Hippocampal formation (tissue), 2 donors: ENCODE measurements around the gene DOK3.
"Not testable (repeated sequence)": the region's sequence is repeated elsewhere in the genome, so short reads cannot be mapped to it uniquely, and the experiment has no call there.

Experiments
- DNase-seq, 2 donors: peaks; one replicate each; lab custom pipeline; 2025; lab: John Stamatoyannopoulos, UW

The DOK3 gene

GRCh38 chr5:177496727-177497291 is 12.8 kb downstream of the DOK3 start:
- no peak for DNase-seq

DNA sequence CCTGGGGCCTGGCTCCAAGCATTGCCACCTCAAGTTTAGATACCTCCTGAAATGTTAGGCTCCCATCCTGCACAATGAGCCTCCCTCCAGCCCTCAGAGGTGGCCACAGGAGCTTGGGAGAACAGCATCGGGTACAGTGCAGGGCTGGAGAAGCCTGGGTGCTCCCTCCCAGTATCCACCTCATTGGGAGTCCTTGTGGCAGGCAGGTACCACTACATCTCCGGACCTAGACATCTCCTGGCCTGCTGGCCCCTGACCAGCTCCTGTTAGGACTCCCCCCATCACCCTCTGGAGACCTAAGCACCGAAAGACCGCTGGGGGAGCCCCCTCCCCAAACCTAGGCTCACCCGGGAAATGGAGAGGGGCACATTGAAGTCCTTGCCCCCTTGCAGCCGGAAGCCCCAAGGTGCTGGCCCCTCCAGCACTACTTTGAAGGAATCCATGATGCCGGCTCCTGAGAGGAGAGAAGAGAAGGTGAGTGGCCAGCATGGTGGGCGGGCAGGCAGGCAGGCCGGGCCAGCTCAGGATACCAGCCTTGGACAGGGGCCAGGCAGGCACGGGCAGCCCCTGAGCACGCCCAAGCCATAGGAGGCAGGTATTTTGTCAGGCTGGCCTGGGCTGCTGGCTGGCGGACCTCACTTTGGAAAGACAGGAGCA is 13.4 kb downstream of the DOK3 start:
- no peak for DNase-seq

GRCh38 chr5:177495243-177496060 is 14.2 kb downstream of the DOK3 start:
- DNase-seq, result no peak

DNA sequence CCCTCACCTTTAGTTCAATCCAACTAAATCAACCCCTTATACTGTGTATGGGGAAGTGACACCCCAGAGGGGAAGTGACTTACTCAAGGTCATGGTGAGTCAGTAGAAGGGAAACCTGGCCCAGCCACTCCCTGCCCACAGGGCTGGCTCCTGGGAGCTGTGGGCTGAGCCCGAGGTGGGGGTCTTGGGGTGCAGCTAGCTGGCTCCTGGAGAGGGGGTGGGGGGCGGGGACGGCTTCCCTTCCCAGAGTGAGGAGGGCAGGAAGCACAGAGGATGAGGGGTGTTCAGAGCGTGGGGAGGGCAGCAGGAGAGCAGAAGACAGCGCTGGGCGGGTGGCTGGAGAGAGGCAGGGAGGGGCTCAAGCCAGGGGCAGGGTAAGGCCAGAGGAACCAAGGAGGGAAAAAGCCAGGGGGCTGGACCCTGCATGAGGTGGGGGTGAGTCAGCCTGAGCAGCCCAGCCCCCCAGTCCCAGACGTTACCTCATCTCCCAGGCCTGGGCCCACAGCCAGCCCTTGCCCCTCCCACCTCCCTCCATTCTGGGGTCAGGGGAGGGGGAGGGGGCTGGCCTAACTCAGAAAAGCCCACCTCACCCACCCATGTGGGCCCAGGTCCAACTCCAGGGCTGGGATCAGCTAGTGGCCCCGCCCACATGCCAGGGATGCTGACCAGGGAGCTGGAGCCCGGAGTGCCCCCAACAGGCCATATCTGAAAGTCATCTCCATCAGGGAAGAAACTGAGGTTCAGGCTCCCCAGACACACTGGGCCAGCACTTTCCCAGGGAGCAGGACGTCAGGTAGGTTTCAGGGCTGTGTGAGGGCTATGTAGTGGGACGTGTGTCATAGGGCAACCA is 15.1 kb downstream of the DOK3 start:
- DNase-seq, result no peak

DNA sequence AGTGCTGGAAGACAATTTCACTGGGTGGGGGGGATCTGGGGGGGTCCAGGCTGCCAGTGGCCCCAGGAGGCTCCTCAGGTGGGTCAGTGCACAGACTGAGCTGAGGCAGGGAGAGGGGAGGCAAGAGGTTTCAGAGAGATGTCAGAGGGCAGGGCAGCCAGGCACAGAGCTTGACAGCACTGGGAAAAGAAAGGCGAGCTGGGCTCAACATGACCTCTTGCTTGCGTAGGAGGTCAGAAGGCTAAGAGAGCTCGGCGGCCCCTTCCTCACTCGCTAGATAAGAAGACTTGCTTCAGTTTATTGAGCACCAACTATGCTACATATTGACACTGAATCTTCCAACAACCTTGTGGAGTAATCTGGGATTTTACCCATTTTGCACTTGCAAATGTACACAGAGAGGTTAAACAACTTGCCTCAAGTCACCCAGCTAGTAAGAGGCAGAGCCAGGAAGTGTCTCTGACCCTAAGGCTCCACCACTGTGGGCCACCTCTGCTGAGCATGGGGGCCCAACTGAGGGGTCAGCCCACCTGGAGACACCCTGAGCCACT is 15.8 kb downstream of the DOK3 start:
- DNase-seq, result no peak

DNA sequence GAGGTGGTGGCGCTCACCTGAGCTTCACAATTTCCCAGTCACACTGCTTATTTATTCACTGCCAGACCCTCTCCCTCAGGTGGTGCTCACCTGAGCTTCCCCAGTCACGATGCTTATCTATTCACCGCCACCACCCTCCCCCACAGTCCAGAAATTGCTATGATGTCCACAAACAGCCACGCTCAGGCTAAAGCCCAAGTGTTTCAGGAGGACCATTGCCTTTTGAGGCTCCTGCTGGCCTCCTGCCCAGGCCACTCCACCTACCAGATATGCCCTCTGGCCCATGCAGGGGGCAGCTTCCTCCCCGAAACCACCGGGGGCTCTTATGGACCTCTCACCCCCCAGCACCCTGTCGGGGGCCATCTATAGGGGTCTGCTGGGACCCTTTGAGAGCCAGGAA is 16.8 kb downstream of the DOK3 start:
- no peak for DNase-seq

DNA sequence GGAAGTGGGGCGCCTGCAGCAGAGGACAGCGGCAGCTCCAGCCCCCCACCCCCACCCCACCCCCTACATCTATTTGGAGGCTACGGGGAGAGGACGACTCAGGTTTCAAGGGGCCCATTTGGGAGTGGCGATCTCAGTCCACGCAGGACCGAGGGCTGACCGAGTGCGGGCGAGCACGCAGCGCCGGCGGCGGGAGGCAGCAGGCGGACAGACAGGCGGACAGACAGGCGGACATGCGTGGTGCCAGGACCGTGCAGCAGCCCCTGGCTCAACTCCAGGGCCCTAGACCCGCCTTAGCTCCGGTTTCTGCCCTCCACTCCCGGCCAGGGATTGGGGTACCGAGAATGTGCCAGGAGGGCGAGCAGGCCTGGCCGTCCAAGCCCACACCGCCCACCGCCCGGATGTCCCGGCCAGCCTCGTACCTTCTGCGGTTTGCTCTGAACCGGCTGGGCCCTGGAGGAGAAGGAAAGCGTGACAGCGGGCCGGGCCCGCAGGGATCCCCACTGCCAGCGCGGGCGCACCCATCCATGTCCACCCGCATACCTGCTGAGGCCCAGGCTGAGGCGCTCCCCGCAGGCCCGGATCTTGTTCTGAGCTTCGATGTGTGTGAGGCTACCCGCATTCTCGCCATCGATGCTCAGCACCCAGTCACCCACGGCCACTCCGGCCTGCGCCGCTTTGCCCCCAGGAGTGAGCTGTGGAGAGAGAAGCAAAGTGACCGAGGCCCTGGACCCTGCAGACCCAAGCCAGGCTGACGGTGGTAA is 17.5 kb downstream of the DOK3 start:
- DNase-seq, result no peak

DNA sequence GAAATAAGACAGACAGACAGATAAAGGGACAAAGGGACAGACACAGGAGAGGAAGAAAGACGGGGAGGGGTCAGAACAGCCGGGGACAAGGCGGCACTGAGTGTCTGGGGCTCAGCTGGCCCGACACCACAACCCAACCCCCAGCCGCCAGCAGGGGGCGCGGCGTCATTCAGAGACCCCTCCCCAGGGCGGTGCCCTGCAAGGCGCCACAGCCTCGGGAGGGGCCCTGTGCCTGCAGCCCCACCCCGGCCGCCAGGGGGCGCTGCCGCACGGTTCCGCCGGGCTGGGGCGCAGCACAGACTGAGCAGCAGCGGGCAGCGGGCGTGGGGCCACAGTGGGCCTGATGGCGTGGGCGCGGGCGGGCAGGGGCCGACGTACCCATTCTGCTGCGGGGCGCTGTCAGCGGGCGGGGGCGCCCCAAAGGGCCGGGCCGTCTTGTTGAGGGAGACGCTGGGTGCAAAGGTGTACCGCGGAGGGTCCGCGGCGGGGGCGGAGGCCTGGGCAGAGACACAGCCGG is 18.1 kb downstream of the DOK3 start:
- no peak for DNase-seq

DNA sequence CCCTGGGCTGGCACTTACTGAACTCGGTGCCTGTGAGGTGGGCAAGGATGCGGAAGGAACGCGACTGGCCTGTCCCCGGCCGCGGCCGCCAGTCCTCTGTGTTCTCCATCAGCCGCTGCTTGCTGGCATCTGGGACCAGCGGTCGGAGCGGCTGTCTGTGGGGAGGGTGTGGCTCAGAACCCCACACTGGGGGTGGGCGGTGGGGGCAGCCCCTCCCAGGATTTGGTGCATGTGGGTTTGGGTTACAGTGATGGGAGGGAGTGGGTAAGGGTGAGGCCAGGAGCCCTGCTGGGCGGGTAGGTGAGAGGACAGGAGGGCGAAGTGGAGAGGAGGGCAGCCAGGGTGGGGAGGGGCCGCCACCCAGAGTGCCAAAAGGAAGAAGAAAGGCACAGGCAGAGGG is 18.6 kb downstream of the DOK3 start:
- DNase-seq, result no peak

DNA sequence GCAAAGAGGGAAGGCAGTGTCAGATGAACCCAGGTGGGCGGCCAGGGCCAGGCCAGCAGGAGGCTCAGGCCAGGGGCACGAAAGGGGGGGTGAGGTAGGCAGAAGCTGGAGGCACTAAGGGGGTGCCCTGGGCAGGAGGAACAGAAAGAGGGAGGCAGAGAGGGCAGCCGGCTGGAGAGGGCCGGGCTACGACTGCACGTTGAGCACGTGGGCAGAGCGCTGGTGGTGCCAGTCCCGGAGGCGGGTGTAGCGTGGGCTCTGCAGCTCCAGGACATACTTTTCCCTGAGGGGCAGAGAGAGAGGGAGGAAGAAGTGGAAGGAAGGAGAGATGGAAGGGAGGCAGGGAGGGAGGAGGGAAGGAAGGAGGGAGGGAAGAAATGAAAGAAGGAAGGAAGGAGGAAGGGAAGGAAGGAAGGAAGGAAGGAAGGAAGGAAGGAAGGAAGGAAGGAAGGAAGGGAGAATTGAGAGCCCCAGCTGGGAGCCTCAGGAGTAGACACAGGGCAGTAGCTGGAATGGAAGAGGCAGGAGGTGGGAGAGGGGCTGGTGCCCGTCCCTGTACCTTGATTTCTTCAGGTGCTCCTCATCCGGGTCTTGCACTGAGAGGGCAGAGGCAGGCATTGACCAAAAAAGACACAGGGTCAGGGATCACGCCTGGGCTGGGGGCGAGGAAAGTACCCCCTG is 19.2 kb downstream of the DOK3 start:
- no peak for DNase-seq

DNA sequence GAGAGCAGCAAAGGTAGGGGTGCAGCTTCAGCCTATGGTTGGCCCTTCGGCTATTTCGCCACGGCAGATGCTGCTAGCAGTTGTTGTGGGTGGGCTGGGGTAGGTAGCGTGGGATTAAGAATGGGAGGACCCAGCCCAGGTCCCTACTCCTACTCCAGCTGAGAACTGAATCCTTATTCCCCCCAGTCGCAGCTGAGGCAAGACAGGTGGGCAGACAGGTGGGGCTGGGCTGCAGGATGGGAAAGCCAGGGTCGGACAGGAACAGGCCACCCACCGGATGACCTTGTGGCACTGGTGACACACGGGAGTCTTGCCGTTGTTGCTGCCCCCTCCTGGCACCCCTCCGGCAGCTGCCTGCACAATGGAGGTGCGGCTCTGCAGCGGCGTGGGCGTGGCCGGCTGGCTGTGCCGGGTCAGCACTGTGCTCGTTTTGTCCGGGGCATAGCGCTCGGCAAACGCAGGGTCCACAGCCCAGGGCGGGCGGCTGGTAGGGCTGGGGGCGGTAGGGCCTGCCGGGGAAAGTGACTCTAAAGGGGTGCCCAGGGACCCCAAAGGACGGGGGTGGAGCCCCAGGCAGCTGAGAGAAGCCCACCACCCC is 20.4 kb downstream of the DOK3 start:
- DNase-seq, result no peak

DNA sequence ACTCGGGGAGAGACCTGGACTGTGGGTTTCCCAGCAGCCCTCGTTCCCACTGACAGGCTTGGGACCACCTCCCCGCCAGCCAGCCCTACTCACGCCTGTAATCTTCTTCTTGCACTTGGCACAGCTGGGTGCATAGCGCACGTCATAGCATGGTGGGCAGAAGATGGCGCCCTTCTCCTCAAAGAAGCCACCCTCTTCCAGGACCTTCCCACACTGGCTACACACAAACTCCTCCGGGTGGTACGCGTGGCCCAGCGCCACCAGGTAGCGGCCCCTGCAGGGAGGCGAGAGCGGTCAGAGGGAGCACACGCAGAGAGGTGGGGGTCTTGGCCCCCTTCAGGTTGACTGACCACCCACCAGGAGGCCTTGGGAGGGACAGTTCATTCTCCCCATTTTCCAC is 21.7 kb downstream of the DOK3 start:
- no peak for DNase-seq

GRCh38 chr5:177487144-177487543 is 22.5 kb downstream of the DOK3 start:
- no peak for DNase-seq

GRCh38 chr5:177486256-177486655 is 23.4 kb downstream of the DOK3 start:
- DNase-seq, result no peak

DNA sequence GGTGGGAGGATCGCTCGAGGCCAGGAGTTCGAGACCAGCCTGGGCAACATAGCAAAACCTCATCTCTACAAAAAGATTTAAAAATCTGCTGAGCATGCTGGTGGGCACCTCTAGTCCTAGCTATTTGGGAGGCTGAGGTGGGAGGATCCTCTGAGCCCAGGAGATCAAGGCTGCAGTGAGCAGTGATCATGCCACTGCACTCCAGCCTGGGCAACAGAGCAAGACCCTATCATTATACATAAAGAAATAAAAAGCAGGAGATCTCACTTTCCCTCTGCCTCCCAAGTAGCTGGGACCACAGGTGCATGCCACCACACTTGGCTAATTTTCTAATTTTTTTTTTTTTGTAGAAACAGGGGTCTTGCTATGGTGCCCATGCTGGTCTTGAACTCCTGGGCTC is 23.9 kb downstream of the DOK3 start:
- not testable (repeated sequence) for DNase-seq

DNA sequence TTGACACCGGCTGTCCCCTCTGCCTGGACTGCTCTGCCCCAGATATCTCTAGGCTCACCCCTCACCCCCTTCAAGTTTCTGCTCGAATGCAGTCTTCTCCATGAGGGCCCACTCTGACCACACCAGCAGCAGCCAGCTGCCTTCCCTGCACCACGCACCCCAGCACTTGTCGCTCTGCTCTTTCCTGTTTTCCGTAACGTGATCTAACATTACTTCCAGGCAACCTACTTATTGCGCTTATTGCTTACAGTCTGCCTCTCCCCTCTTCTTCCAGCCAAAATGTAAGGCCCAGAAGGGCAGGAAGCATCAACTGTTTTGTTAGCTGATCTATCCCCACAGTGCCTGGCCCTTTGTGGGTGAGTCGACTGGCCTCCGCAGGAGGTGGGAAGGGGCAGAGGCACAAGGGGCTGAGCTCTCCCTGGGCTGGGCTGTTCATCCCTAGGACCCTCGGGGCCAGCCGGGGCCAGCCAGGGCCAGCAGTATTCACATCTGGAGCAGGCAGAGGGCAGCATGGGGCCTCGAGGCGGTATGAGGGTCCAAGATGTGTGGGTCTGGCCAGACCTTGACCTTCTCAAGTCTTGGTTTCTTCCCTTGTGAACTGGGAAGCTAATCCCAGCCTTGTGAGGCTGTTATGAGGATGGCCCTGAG is 24.6 kb downstream of the DOK3 start:
- no peak for DNase-seq

GRCh38 chr5:177483994-177484901 is 25.4 kb downstream of the DOK3 start:
- no peak for DNase-seq

GRCh38 chr5:177483042-177483441 is 26.6 kb downstream of the DOK3 start:
- DNase-seq, result no peak
